Measurements from ENCODE around the gene PHF3. TPM values are rescaled to one million over a fixed set of nuclear protein-coding genes. Genes with fewer than 3 reads are reported as not detected.

PHF3 gene
- total RNA-seq, 1 experiment from 2014 or later = 66.6 TPM

DNA sequence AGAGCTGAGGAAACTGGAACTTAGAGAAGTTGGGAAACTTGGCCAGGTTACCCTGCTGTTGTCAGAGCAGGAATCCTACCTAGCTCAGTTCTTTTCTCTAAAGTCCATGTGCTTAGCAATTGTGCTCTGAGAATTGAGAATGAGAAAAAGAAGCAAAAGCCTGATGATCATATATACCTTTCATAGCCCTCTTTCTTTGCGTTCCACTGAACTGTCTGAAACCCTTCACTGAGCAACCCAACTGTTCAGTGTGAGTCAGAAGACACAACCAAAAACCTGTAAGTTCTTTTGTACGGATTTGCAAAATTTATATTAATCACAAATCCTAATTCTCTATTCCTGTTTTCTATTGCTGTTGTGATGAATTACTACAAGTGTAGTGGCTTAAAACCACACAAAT lies 80.6 kb downstream of the PHF3 start:
- WGBS (ENCODE audit: extremely low coverage, insufficient read length, low lambda C conversion rate) = no CpG with 5 or more reads among the region's 2 CpGs
- Histone ChIP-seq H2BK15ac (ENCODE audit: low read depth, low read length) (no peak overlapping the region), H3K27ac (ENCODE audit: insufficient read length, low read depth, low read length) (no peak overlapping the region), H3K23me2 (ENCODE audit: insufficient read length, low read depth, low read length, poor library complexity, severe bottlenecking) (no peaks in the 10 kb centered on the region), H3K79me2 (ENCODE audit: insufficient read depth, low read length) (no peaks in the 10 kb centered on the region), H2BK5ac (ENCODE audit: insufficient read length, low read length) (no peak overlapping the region), H2AFZ (ENCODE audit: low read length) (no peak overlapping the region), H3K56ac (ENCODE audit: insufficient read length, low read depth, low read length) (no peak overlapping the region), H4K91ac (ENCODE audit: insufficient read length, low read depth, low read length) (no peak overlapping the region), H3K79me1 (ENCODE audit: insufficient read depth, low read depth, low read length, poor library complexity, severe bottlenecking) (no peaks in the 10 kb centered on the region), H2BK20ac (ENCODE audit: low read depth, low read length, poor library complexity, severe bottlenecking) (no peak overlapping the region), H3K18ac (ENCODE audit: insufficient read length, low read depth, low read length) (no peak overlapping the region), H4K5ac (ENCODE audit: insufficient read length, low read depth, low read length) (no peak overlapping the region), H3T11ph (ENCODE audit: low read length) (no peak overlapping the region), H4K20me1 (ENCODE audit: control insufficient read depth, insufficient read depth, insufficient read length) (no peaks in the 10 kb centered on the region), H3K4ac (ENCODE audit: low read depth, low read length) (no peak overlapping the region), H3K14ac (ENCODE audit: insufficient read depth, low read length) (no peak overlapping the region), H3K4me2 (ENCODE audit: insufficient read depth, insufficient read length, low read length) (no peak overlapping the region), H2BK120ac (ENCODE audit: low read depth, low read length, poor library complexity, severe bottlenecking) (no peak overlapping the region), H3K9ac (ENCODE audit: extremely low read depth, insufficient read length, low read length) (no peak overlapping the region), H4K8ac (replicated peaks; ENCODE audit: insufficient read length, low read depth, low read length) (no peak overlapping the region), H2AK5ac (ENCODE audit: insufficient read length, low read length) (no peak overlapping the region), H3K27me3 (ENCODE audit: insufficient read depth, low read length) (no peaks in the 10 kb centered on the region), H3K23ac (ENCODE audit: insufficient read length, low read depth, low read length) (no peak overlapping the region), H2BK12ac (ENCODE audit: insufficient read length, low read depth, low read length) (no peak overlapping the region), H3K4me1 (ENCODE audit: insufficient read depth, low read length) (no peaks in the 10 kb centered on the region), H3K9me3 (ENCODE audit: control insufficient read depth, low read depth, low read length) (no peaks in the 10 kb centered on the region)
- Mint-ChIP-seq H3K4me1 (no peaks in the 10 kb centered on the region), H3K4me3 (no peak overlapping the region), H3K9me3 (no peaks in the 10 kb centered on the region), H3K27ac (no peak overlapping the region), H3K27me3 (ENCODE audit: low read depth) (no peaks in the 10 kb centered on the region), H3K36me3 (ENCODE audit: insufficient read depth in 1 of 3, low read depth in 3 of 3) (peaks cover 21 to 24% (median 24%) of the 10 kb centered on the region in 3 experiments; a peak in 6 of 7 replicates)
- TF ChIP-seq, protein P1, sequence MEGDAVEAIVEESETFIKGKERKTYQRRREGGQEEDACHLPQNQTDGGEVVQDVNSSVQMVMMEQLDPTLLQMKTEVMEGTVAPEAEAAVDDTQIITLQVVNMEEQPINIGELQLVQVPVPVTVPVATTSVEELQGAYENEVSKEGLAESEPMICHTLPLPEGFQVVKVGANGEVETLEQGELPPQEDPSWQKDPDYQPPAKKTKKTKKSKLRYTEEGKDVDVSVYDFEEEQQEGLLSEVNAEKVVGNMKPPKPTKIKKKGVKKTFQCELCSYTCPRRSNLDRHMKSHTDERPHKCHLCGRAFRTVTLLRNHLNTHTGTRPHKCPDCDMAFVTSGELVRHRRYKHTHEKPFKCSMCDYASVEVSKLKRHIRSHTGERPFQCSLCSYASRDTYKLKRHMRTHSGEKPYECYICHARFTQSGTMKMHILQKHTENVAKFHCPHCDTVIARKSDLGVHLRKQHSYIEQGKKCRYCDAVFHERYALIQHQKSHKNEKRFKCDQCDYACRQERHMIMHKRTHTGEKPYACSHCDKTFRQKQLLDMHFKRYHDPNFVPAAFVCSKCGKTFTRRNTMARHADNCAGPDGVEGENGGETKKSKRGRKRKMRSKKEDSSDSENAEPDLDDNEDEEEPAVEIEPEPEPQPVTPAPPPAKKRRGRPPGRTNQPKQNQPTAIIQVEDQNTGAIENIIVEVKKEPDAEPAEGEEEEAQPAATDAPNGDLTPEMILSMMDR (conservative IDR thresholded peaks at IDR 0.05) = no peak
- no peak for DNase-seq

Data from H9 (cell line).